Measurements from ENCODE around the gene DNAL4.

DNA sequence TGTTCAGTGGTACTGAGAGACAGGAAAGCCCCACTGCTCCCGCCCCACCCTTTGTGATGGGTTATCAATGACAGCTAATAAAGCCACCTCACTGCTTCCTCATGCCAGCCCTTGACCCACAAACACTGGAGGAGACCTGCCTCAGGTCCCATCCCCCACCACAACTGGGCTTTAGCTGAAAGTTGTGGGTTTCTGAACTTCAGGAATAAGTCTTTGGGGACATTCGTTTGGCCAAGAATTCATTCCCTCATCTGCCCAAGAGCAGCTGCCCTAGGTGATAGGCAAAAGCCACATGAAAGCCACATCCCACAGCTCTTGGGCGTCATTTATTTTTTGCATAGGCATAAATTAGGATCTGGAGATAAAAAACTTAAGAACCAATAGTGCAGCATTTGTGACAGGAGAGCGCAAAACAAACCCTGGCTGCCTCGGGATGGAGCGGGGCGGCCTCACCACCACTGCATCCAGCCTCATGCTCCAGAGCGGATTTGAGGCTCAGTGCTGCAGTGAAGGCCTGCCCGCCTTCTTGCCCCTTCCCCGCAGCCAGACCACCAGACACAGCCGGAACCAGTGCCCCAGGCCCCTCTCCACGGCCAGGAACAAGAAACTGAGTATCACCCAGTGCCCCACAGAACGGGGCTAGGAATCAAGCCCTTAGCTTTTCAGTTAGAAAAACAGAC lies 59.4 kb downstream of the DNAL4 start:
- TF ChIP-seq, protein P1, sequence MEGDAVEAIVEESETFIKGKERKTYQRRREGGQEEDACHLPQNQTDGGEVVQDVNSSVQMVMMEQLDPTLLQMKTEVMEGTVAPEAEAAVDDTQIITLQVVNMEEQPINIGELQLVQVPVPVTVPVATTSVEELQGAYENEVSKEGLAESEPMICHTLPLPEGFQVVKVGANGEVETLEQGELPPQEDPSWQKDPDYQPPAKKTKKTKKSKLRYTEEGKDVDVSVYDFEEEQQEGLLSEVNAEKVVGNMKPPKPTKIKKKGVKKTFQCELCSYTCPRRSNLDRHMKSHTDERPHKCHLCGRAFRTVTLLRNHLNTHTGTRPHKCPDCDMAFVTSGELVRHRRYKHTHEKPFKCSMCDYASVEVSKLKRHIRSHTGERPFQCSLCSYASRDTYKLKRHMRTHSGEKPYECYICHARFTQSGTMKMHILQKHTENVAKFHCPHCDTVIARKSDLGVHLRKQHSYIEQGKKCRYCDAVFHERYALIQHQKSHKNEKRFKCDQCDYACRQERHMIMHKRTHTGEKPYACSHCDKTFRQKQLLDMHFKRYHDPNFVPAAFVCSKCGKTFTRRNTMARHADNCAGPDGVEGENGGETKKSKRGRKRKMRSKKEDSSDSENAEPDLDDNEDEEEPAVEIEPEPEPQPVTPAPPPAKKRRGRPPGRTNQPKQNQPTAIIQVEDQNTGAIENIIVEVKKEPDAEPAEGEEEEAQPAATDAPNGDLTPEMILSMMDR (IDR thresholded peaks at IDR 0.05; ENCODE audit: low read depth, low read length), result no peak
- no peak for TF ChIP-seq POLR2A (IDR thresholded peaks at IDR 0.05; ENCODE audit: extremely low read depth, insufficient read length)
- TF ChIP-seq, protein P2, sequence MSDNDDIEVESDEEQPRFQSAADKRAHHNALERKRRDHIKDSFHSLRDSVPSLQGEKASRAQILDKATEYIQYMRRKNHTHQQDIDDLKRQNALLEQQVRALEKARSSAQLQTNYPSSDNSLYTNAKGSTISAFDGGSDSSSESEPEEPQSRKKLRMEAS (IDR thresholded peaks at IDR 0.05; ENCODE audit: low read depth, low read length), result no peak

Measured in NB4 (cell line).